ENCODE measurements around the gene UBE2O. TPM values are rescaled to one million over a fixed set of nuclear protein-coding genes. Genes with fewer than 3 reads are reported as not detected.

UBE2O gene
- total RNA-seq, 2 donors from 2014 or later = 45.4 to 46.5 TPM

- no peak overlapping the region for H3K4me3 Mint-ChIP-seq
- TF ChIP-seq, protein P1, sequence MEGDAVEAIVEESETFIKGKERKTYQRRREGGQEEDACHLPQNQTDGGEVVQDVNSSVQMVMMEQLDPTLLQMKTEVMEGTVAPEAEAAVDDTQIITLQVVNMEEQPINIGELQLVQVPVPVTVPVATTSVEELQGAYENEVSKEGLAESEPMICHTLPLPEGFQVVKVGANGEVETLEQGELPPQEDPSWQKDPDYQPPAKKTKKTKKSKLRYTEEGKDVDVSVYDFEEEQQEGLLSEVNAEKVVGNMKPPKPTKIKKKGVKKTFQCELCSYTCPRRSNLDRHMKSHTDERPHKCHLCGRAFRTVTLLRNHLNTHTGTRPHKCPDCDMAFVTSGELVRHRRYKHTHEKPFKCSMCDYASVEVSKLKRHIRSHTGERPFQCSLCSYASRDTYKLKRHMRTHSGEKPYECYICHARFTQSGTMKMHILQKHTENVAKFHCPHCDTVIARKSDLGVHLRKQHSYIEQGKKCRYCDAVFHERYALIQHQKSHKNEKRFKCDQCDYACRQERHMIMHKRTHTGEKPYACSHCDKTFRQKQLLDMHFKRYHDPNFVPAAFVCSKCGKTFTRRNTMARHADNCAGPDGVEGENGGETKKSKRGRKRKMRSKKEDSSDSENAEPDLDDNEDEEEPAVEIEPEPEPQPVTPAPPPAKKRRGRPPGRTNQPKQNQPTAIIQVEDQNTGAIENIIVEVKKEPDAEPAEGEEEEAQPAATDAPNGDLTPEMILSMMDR (conservative IDR thresholded peaks at IDR 0.05) = no peak
- no peaks in the 10 kb centered on the region for H3K4me1 Mint-ChIP-seq
- WGBS, 2 experiments (ENCODE audit: insufficient coverage in 1 of 2, insufficient read length in 1 of 2) = 80 to 92% methylated on average over 1 to 13 of the region's 14 CpGs
- Histone ChIP-seq H3K4me3 (ENCODE audit: low read length) (no peak overlapping the region), H3K4me1 (ENCODE audit: control insufficient read depth, insufficient read depth, low read length) (no peaks in the 10 kb centered on the region), H3K36me3 (ENCODE audit: control insufficient read depth, insufficient read depth, low read length) (no peaks in the 10 kb centered on the region), H3K9ac (ENCODE audit: extremely low read depth, low read length, poor library complexity, severe bottlenecking) (no peak overlapping the region), H3K27me3 (ENCODE audit: control insufficient read depth, insufficient read depth, low read length, poor library complexity, severe bottlenecking) (no peaks in the 10 kb centered on the region), H3K27ac (ENCODE audit: low read depth, low read length) (no peak overlapping the region), H3K9me3 (ENCODE audit: control insufficient read depth, low read length) (no peaks in the 10 kb centered on the region)
- H3K27me3 Mint-ChIP-seq (ENCODE audit: insufficient read depth) = no peaks in the 10 kb centered on the region
- no peaks in the 10 kb centered on the region for H3K9me3 Mint-ChIP-seq
- peaks cover 22% of the 10 kb centered on the region for H3K36me3 Mint-ChIP-seq (ENCODE audit: low read depth)
- no peak for DNase-seq
- H3K27ac Mint-ChIP-seq = no peak overlapping the region
These were observed 26.6 kb upstream of the UBE2O start for GRCh38 chr17:76479515-76480060.

DNA sequence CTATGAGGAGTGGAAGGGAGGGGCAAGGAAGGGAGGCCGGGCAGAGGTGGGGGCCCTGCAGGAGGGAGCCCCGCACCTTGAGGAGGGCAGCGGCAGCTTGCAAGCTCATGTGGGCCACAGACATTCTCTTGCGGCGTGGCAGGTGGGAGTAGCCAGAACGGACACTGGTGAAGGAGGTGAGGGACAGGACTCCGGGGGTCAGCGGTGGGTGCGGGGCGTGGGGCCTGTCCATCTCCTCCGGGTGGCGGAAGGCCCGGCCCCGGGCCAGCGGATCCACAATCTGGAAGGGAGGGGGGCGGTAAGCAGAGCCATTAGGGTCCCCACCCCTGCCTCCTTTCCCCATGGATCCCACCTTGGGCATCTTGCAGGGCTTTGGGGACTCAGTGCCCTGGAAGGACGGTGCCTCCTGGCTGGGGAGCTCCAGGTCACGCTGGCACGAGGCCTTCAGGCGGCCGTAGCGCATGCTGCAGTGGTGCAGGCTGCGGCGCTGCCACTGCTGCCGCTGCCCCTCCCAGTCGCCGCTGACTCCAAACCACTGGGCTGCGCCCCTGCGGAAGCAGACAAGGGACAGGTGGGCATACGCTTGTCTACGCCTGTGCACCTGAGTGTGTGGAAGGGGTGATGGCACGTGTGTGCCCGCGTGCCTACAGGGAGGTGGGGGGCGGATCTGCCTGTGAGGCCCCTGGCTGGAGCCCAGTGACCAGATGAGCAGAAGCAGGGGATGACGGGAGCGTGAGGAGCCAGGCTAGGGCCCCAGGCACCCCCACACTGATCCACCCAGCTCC is 26.0 kb upstream of the UBE2O start:
- Mint-ChIP-seq H3K9me3 (no peaks in the 10 kb centered on the region), H3K4me3 (no peak overlapping the region), H3K36me3 (ENCODE audit: low read depth) (peaks cover 17% of the 10 kb centered on the region), H3K27me3 (ENCODE audit: insufficient read depth) (no peaks in the 10 kb centered on the region), H3K4me1 (no peaks in the 10 kb centered on the region), H3K27ac (no peak overlapping the region)
- Histone ChIP-seq H3K4me1 (ENCODE audit: control insufficient read depth, insufficient read depth, low read length) (no peaks in the 10 kb centered on the region), H3K9me3 (ENCODE audit: control insufficient read depth, low read length) (no peaks in the 10 kb centered on the region), H3K4me3 (ENCODE audit: low read length) (no peak overlapping the region), H3K27ac (ENCODE audit: low read depth, low read length) (no peak overlapping the region), H3K36me3 (ENCODE audit: control insufficient read depth, insufficient read depth, low read length) (no peaks in the 10 kb centered on the region), H3K9ac (ENCODE audit: extremely low read depth, low read length, poor library complexity, severe bottlenecking) (no peak overlapping the region), H3K27me3 (ENCODE audit: control insufficient read depth, insufficient read depth, low read length, poor library complexity, severe bottlenecking) (no peaks in the 10 kb centered on the region)
- WGBS, 2 experiments (ENCODE audit: insufficient coverage in 1 of 2, insufficient read length in 1 of 2) = 91 to 95% methylated on average over 17 to 37 of the region's 37 CpGs
- TF ChIP-seq, protein P1 (conservative IDR thresholded peaks at IDR 0.05) = no peak
- no peak for DNase-seq

DNA sequence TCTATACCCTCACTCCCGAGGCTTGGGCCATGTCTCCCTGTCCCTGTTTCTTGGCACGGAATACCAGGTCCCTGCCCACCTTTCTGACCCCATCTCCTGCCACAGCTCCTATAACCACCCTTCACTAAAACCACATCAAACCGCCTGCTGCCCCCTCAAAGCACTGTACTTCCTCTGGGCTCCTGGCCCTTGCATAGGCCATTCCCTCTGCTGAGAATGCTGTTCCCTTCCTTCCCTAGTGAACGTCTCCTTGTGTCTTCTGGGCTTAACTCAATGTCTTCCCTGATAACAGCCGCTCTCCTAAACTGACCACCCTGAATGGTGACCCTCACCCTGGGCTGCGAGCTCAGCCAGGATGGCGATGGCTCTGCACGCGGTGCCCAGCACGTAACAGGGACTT is 25.1 kb upstream of the UBE2O start:
- Mint-ChIP-seq H3K4me3 (no peak overlapping the region), H3K9me3 (no peaks in the 10 kb centered on the region), H3K27ac (no peak overlapping the region), H3K36me3 (ENCODE audit: low read depth) (peaks cover 14% of the 10 kb centered on the region), H3K4me1 (no peaks in the 10 kb centered on the region), H3K27me3 (ENCODE audit: insufficient read depth) (no peaks in the 10 kb centered on the region)
- H3K27me3 ChIP-seq (ENCODE audit: control insufficient read depth, insufficient read depth, low read length, poor library complexity, severe bottlenecking) = no peaks in the 10 kb centered on the region
- no peak overlapping the region for H3K9ac ChIP-seq (ENCODE audit: extremely low read depth, low read length, poor library complexity, severe bottlenecking)
- H3K36me3 ChIP-seq (ENCODE audit: control insufficient read depth, insufficient read depth, low read length) = no peaks in the 10 kb centered on the region
- 93% methylated on average over 8 to 10 of the region's 10 CpGs for WGBS, 2 experiments (ENCODE audit: insufficient coverage in 1 of 2, insufficient read length in 1 of 2)
- H3K27ac ChIP-seq (ENCODE audit: low read depth, low read length) = no peak overlapping the region
- TF ChIP-seq, protein P1 (conservative IDR thresholded peaks at IDR 0.05) = no peak
- H3K4me3 ChIP-seq (ENCODE audit: low read length) = no peak overlapping the region
- no peaks in the 10 kb centered on the region for H3K4me1 ChIP-seq (ENCODE audit: control insufficient read depth, insufficient read depth, low read length)
- H3K9me3 ChIP-seq (ENCODE audit: control insufficient read depth, low read length) = no peaks in the 10 kb centered on the region
- DNase-seq = no peak

All from endodermal cell (in vitro differentiated cells).